Spleen (tissue), 11 donors: ENCODE results near the gene LILRB2. TPM values are rescaled to one million over a fixed set of nuclear protein-coding genes. Genes with fewer than 3 reads are reported as not detected.
"Not testable (repeated sequence)": the region's sequence is repeated elsewhere in the genome, so short reads cannot be mapped to it uniquely, and the experiment has no call there.

Experiments
- DNase-seq: peaks from one replicate; pipeline ENCODE4 v3.0.0-alpha.2; 2020
- H3K27ac ChIP-seq, 8 donors: fragments of 200-600 bp; sonication (generic) in 7 of 8; 1 replicate in 4 of 8; 2 replicates in 4 of 8; pipeline versions ENCODE4 v1.5.0 to v1.8.0; 2016 to 2021; ENCODE audit warnings: inconsistent platforms in 4 of 8, mild to moderate bottlenecking in 4 of 8, moderate library complexity in 1 of 8
- H3K27me3 ChIP-seq, 7 donors: fragments of 200-600 bp; sonication (generic) in 6 of 7; replicated peaks in 1 of 7; 1 replicate in 4 of 7; 2 replicates in 3 of 7; pipeline versions ENCODE4 v1.5.0 to v1.8.0; 2016 to 2021; ENCODE audit warnings: inconsistent platforms in 3 of 7, mild to moderate bottlenecking in 1 of 7
- H3K36me3 ChIP-seq, 6 donors: fragments of 200-600 bp; sonication (generic) in 5 of 6; 1 replicate in 4 of 6; 2 replicates in 2 of 6; pipeline versions ENCODE4 v1.5.0 to v1.8.0; 2016 to 2021; ENCODE audit warnings: inconsistent platforms in 2 of 6
- H3K4me1 ChIP-seq, 6 donors: fragments of 200-600 bp; sonication (generic) in 5 of 6; 1 replicate in 3 of 6; 2 replicates in 3 of 6; pipeline versions ENCODE4 v1.5.0 to v1.8.0; 2016 to 2021; ENCODE audit warnings: inconsistent platforms in 3 of 6
- H3K4me3 ChIP-seq, 8 donors: fragments of 200-600 bp; sonication (generic) in 7 of 8; 1 replicate in 4 of 8; 2 replicates in 4 of 8; pipeline versions ENCODE4 v1.5.0 to v1.8.0; 2016 to 2021; ENCODE audit warnings: inconsistent platforms in 4 of 8, mild to moderate bottlenecking in 4 of 8, moderate library complexity in 2 of 8
- H3K9me3 ChIP-seq, 8 donors: fragments of 200-600 bp; sonication (generic) in 7 of 8; 1 replicate in 4 of 8; 2 replicates in 4 of 8; pipeline versions ENCODE4 v1.5.0 to v1.8.0; 2016 to 2021; ENCODE audit warnings: inconsistent platforms in 4 of 8
- CTCF ChIP-seq, 11 experiments: fragments of 200-600 bp in 7 of 11; fragments of 450-650 bp in 4 of 11; sonication (generic) in 4 of 11; IDR thresholded peaks in 8 of 11; conservative IDR thresholded peaks in 3 of 11; 1 replicate in 7 of 11; 2 replicates in 4 of 11; pipeline versions ENCODE4 v1.4.0 to v1.8.0; 2016 to 2021; ENCODE audit warnings: antibody characterized with exemption in 11 of 11, inconsistent platforms in 4 of 11, mild to moderate bottlenecking in 1 of 11
- POLR2A ChIP-seq, 3 donors: fragments of 450-650 bp; IDR thresholded peaks; one replicate each; pipeline ENCODE4 v1.5.1; 2017; ENCODE audit warnings: antibody characterized with exemption in 3 of 3, mild to moderate bottlenecking in 1 of 3
- POLR2AphosphoS5 ChIP-seq, 3 donors: sonication (generic); formaldehyde crosslinking; IDR thresholded peaks; one replicate each; pipeline ENCODE4 v1.5.1; 2017; ENCODE audit warnings: antibody characterized with exemption in 3 of 3
- WGBS, 5 donors: extraction: QIAGEN DNeasy Blood & Tissue Kit in 3 of 5; methylation state at CpG; one replicate each; pipeline versions ENCODE4 v1.1.5 to v1.1.7; 2013 to 2018; 5-methylcytosine and 5-hydroxymethylcytosine counted together
- intact Hi-C: fragments of 100-400 bp; cut with DNase I; formaldehyde crosslinking; loops from one replicate; pipeline ENCODE4 v1.15.0; 2023; ENCODE audit warnings: low total_unique reads
- polyA plus RNA-seq, 3 donors: library from polyadenylated mRNA; stranded (reverse); fragments of 200-250 nt; gene quantifications; one replicate each; pipeline ENCODE4 v1.2.1, GENCODE V29; 2013
- total RNA-seq, 7 donors: library from RNA; depleted of rRNA in 3 of 7; stranded (reverse); fragments of >200 nt in 3 of 7; fragmentation: NEBNext Ultra II Directional in 4 of 7; extraction: Animal tissue kit (Norgen Biotek cat#: 25700) in 4 of 7; gene quantifications; one replicate each; pipeline versions ENCODE4 v1.1.0 to v1.2.1, GENCODE V29; 2016 to 2021
- donor health status: healthy with polysubstance abuse.
- donor health status: DM: no; HTN: no; CAD: no; lungs with moderate emphysema.
- donor health status: DM: no; HTN: no; CAD: no.
- donor health status: Bipolar disorder and iron deficiency.
- donor health status: healthy.
- donor health status: DM: no; HTN: no; CAD: no.
- donor health status: DM: yes; HTN: yes; CAD: no.

The LILRB2 gene
- total and polyA plus RNA-seq, 10 donors: 10.2 to 209 (median 81.5) TPM

DNA sequence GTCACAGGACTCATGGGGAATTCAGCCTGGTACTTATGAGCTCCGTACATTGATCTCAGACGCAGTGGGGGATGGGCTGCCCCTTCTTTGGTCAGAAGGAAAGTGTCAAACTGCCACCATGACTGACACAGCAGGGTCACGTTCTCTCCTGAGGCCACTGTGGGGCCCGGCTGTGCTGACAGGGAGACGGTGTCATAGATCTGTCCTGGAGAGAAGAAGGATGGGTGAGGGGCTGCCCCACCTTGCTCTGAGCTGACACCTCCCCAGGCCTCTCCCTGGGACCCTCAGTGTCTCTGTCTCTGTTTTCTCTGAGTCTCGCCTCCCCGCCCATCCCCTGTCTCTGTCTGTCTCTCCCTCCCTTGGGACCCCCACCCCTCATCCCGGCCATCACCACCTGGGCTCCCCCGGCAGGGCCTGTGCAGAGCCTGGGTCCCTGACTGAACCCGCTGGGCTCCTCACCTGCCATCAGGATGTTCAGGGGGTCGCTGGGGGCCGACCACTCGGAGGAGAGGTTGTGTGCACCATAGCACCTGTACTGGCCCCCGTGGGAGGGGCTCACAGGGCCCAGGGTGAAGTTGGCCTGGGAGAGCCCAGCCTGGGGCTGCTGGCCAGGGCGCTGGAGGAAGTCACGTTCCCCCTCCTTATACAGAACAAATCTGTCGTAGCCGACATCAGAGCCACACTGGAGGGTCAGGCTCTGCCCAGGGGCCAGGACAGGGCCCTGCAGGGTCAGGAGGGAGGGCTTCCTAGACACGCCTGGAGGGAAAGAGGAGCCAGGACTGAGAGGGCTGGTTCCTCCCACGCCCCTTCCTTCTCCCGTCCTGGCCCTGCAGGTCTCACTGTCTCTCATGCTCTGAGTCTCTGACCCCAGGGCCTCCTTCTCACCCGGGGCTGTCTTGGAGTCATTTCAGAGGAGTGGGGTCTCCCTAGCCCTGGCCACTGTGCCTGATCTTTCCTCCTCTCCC is 40.3 kb downstream of the LILRB2 start:
- intact Hi-C loops, H3K4me1 ChIP-seq, H3K9me3 ChIP-seq, DNase-seq: not testable (repeated sequence)
- Histone ChIP-seq H3K36me3 (peaks cover 0 to 48% (median 0%) of the 10 kb centered on the region in 6 donors), H3K4me3 (peak overlapping the region in 2 of 8 donors; percentile 12 to 27), H3K27me3 (peaks cover 0 to 12% (median 0%) of the 10 kb centered on the region in 7 donors), H3K27ac (peak overlapping the region in 2 of 8 donors; percentile 33 to 55)
- 71 to 85% (median 76%) methylated on average over 7 to 19 of the region's 22 CpGs for WGBS, 5 donors

- H3K9me3 ChIP-seq, intact Hi-C loops, H3K4me1 ChIP-seq: not testable (repeated sequence)
- H3K36me3 ChIP-seq: peaks cover 0 to 51% (median 0%) of the 10 kb centered on the region in 6 donors
- peak overlapping the region in 1 of 8 donors; percentile 27 for H3K4me3 ChIP-seq
- WGBS, 5 donors: 70 to 83% (median 82%) methylated on average over 9 to 16 of the region's 21 CpGs
- peak overlapping the region in 2 of 8 donors; percentile 33 to 55 for H3K27ac ChIP-seq
- H3K27me3 ChIP-seq: peaks cover 0 to 12% (median 0%) of the 10 kb centered on the region in 7 donors
- peak; percentile 63 for DNase-seq
Measured at GRCh38 chr19:54239491-54240371, 41.2 kb downstream of the LILRB2 start.

DNA sequence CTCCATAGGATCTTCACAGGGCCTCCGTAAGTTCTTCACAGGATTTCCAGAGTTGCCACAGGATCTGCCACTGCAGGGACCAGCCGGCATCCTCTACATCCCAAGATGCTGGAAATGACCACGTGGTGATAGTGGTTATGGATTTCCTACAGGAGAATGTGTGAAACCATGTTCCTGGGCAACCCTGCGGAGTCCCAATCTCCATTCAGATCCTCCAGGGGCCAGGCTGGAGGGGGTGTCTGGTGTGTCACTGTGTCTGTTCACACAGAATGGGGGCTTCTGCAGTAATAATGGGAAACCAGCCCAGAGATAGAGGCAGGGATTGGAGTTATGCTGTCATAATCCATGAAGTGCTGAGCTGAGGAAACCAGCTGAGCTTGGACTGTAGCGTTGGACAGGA is 47.0 kb downstream of the LILRB2 start:
- Histone ChIP-seq H3K36me3 (peaks cover 0 to 34% (median 0%) of the 10 kb centered on the region in 6 donors), H3K27me3 (peaks cover 0 to 22% (median 0%) of the 10 kb centered on the region in 7 donors), H3K9me3 (no peaks in the 10 kb centered on the region), H3K27ac (peak overlapping the region in 2 of 8 donors; percentile 13 to 39), H3K4me1 (peaks cover 0 to 14% (median 7%) of the 10 kb centered on the region in 6 donors), H3K4me3 (no peak overlapping the region)
- TF ChIP-seq POLR2A (IDR thresholded peaks at IDR 0.05) (no peak), CTCF (IDR thresholded peaks at IDR 0.05 in 8 of 11, conservative IDR thresholded peaks at IDR 0.05 in 3 of 11) (no peak), POLR2AphosphoS5 (IDR thresholded peaks at IDR 0.05) (no peak)
- intact Hi-C loops: loop anchor here (5.0 kb wide), 1 partner anchor 67 kb away; no protein-coding TSS in a partner anchor
- DNase-seq: peak; percentile 19
- 3 to 82% (median 81%) methylated on average over 5 of the region's 5 CpGs for WGBS, 5 donors

DNA sequence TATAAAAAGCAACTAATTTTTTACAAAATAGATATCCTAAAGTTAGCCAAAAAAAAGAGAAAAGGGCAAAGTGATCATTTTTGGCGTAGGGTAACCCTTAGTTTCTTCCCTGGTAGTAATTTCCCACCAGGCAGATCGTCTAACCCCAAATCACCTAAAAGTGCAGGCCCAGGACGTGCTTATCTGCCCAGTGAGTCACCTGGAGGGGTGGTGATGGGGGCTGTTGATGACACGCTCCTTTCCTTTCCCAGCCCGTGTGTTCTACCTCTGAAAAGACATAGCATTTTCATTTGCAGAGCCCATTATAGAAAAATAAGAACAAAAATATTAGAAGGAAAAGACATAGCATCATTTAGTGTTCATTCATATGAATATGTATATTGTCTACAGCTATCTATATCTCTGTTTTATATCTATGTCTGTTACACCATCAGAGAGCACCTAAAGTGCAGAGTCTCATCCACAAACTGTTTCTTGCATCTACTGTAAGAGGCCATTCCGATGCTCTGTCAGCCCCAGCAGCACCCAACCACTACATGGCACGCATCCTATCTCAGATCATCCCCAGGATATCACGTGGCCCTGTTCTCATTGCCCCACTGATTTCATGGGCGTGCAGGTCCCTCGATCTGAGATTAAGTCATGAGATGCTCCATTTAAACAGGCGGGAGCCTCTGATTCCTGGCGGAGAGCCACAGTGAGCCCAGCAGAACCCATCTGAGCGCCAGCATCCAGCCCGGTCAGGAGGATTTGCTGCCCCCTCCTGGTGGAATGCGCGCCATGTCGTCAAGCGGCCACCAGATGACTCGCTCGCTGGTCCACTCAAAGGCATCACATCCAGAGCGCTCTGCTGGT is 49.6 kb downstream of the LILRB2 start:
- Histone ChIP-seq H3K4me1 (peaks cover 0 to 14% (median 7%) of the 10 kb centered on the region in 6 donors), H3K27me3 (peaks cover 0 to 21% (median 0%) of the 10 kb centered on the region in 7 donors), H3K4me3 (no peak overlapping the region), H3K27ac (peak overlapping the region in 1 of 8 donors; percentile 47), H3K36me3 (peaks cover 0 to 9% (median 0%) of the 10 kb centered on the region in 6 donors), H3K9me3 (no peaks in the 10 kb centered on the region)
- DNase-seq: peak; percentile 96
- intact Hi-C loops: loop anchor here (5.0 kb wide), 1 partner anchor 64 kb away; no protein-coding TSS in a partner anchor
- WGBS, 5 donors: 24 to 29% (median 26%) methylated on average over 21 of the region's 21 CpGs
- TF ChIP-seq POLR2A (IDR thresholded peaks at IDR 0.05) (no peak), POLR2AphosphoS5 (IDR thresholded peaks at IDR 0.05) (peak; percentile 71 to 83 (median 77)), CTCF (IDR thresholded peaks at IDR 0.05 in 8 of 11, conservative IDR thresholded peaks at IDR 0.05 in 3 of 11) (peak; percentile 89 to 98 (median 94))
